GM10248 (cell line): ENCODE results near the gene FNDC10.

ENCODE experiments used
- CTCF ChIA-PET: fragments of 300-600 bp; sonication (Branson Sonifier 250); formaldehyde crosslinking; extraction: SDS; loops from one replicate; lab custom pipeline; 2021; ENCODE audit warnings: antibody characterized with exemption; lab: Yijun Ruan, JAX
- POLR2A ChIA-PET: fragments of 350-650 bp; sonication (Branson Sonifier 250); formaldehyde crosslinking; extraction: SDS; loops from one replicate; lab custom pipeline; 2020; ENCODE audit warnings: antibody characterized with exemption; lab: Yijun Ruan, JAX
- DNase-seq: peaks from one replicate; pipeline ENCODE4 v3.0.0; 2012; ENCODE audit errors: extremely low spot score
- TF ChIP-seq, protein P1 (sequence below): IDR thresholded peaks from 2 replicates; pipeline ENCODE4 v1.5.1; 2012; ENCODE audit warnings: mild to moderate bottlenecking, low read depth; ENCODE audit errors: extremely low read depth, missing control alignments, control extremely low read depth

Gene FNDC10

DNA sequence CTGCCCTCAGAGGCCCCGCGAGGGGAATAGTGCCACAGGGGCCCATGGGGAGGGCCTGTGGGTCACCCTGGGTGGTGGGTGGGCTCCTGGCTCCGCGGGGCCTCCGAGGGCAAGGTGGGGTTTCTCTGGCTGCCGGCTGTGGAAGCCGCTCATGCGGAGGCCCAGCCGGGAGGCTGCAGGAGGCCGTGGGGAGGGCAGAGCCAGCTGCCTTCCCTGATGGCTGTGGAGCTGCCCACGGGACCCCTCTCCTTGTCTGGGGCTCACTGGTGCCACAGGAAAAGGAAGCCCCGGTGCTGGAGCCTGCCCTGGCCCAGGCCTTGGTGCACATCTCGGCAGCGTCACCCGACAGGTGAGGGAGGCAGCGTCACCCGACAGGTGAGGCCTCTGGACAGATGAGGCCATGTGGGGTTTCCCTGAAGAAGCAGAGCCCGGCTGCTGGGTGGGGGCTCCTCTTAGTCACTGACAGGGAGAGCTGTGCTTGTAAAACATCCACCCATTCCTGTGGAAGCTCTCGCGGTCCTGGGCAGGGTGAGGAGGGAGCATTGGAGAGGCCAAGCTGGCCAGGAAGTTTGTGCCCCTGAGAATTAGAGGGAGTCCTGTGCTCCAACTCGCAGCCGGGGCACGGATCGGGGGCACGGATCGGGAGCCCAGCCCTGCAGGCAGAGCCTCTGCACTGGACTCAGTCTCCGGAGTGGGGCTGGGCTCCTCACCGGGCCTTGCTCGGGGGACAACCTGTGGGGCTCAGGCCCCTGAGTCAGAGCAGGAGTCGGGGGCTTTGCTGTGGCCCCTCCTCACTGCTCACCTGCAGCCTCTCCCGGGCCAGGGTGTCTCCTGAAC is 21.5 kb upstream of the FNDC10 start:
- TF ChIP-seq, protein P1, sequence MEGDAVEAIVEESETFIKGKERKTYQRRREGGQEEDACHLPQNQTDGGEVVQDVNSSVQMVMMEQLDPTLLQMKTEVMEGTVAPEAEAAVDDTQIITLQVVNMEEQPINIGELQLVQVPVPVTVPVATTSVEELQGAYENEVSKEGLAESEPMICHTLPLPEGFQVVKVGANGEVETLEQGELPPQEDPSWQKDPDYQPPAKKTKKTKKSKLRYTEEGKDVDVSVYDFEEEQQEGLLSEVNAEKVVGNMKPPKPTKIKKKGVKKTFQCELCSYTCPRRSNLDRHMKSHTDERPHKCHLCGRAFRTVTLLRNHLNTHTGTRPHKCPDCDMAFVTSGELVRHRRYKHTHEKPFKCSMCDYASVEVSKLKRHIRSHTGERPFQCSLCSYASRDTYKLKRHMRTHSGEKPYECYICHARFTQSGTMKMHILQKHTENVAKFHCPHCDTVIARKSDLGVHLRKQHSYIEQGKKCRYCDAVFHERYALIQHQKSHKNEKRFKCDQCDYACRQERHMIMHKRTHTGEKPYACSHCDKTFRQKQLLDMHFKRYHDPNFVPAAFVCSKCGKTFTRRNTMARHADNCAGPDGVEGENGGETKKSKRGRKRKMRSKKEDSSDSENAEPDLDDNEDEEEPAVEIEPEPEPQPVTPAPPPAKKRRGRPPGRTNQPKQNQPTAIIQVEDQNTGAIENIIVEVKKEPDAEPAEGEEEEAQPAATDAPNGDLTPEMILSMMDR, result no peak
- DNase-seq, result no peak
- ChIA-PET POLR2A (no interaction called here), CTCF (interaction anchor here (1.4 kb wide), 1 partner anchor 8 kb away, joined by 4 read pairs; no protein-coding TSS in a partner anchor)

DNA sequence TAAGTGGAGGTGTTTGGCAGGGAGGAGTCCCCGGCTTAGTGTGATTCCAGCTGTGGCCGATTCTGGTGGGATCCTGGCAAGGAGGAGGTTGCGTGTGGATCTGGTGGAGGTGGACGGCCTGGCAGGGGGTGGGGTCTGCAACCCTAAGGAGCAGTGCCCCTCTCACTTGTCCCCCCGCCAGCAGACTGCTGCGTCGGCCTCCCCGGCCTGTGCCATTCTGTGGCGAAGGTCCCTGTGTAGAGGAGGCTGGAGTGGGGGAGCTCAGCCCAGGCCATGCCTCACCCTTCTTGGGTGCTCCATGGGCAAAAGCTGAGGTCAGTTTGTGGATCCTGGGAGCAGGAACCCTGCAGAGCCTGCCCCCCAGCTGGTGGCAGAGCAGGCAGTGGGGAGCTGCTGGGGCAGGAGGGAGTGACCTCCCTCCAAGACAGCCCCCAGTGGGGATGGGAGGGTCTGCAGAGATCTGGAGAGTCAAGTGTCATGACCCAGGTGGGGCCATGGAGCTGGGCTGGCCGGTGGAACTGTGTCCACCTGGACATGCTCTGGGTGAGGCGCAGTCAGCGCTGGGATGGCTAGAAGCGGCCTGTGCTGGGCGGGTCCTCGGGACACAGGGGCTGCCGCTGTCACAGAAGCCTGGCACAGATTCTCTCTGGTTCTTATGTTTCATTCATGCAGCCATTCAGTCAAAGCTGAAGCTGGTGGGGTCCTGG is 20.7 kb upstream of the FNDC10 start:
- TF ChIP-seq, protein P1, result no peak
- ChIA-PET POLR2A (no interaction called here), CTCF (interaction anchor here (1.4 kb wide), 1 partner anchor 9 kb away, joined by 4 read pairs; no protein-coding TSS in a partner anchor)
- DNase-seq, result no peak

DNA sequence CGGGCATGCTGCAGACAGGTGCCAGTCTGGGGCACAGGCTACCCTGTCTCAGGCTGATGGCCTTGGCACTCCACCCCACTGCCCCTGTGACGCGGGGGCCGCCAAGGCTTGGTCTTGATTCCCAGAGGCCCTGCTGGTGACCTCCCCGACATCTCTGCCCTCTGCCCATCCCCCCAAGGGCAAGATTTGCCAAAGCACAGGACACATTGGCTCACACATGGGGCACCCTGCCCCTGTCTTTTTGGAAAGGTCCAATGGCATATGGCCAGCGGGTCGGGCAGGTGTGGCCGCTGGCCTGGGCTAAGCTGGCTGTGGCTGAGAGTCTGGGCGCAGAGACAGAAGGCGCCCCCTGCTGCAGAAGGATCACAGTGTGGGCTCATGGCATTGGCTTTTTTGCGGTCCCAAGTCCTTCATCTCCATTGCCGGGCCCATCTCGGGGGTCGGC is 20.0 kb upstream of the FNDC10 start:
- TF ChIP-seq, protein P1, result peak; percentile 25
- DNase-seq, result no peak
- ChIA-PET CTCF (interaction anchor here (0.9 to 1.4 kb wide), 2 partner anchors 9 to 59 kb away, joined by 3 to 4 read pairs; no protein-coding TSS in a partner anchor), POLR2A (no interaction called here)

DNA sequence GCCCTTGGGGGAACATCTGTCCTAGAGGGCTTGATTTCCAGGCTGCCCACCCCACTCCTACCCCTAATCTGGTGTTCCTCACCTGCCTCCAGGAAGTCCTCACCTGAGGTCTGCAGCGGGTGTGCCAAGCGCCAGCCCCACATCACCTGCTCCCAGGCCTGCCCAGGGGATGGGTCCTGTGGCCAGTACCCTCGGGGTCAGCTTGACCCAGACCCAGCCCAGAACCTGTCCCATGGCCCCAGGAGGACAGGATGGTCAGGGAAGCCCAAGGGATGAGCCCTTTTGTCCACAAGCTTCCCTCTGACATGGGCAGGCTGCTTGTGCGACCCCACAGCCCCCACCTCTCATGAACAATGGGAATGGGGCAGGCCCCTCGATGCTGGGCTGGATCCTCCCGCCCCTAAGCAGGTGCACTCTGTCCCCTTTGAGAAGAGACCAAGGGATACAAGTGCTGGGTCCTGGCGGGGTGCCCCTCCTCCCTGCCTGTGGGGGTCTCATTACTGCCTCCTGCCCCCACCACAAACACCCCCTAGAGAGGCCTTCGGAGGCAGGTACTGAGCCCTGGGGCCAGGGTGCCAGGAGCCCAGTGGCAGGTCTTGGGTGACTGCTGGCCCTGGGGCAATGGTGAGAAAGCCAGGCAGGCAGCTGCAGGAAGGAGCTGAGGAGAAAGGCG is 18.6 kb upstream of the FNDC10 start:
- POLR2A ChIA-PET, result no interaction called here
- TF ChIP-seq, protein P1, result no peak
- DNase-seq, result no peak
- CTCF ChIA-PET, result interaction anchor here (0.9 kb wide), 1 partner anchor 247 kb away, joined by 3 read pairs; no protein-coding TSS in a partner anchor

DNA sequence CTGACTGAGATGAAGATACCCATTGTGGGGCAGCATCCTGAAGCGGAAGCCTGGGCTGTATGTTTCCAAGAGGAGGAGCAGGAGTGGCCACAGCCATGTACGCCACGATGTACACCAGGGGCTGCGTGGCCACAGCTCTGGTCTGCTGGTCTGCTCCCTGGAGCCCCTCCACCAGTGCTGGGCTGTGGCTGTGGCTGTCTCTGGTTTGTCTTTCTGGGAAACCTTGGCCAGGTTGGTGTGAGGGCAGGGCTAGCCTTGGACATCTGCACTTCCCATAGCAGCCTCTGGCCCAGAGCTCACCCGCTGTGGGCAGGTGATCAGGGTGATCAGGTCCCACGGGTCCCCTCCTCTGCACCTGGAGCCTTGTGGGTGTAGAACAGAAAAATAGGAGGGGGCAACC is 18.0 kb upstream of the FNDC10 start:
- POLR2A ChIA-PET, result no interaction called here
- TF ChIP-seq, protein P1, result no peak
- CTCF ChIA-PET, result no interaction called here
- no peak for DNase-seq

DNA sequence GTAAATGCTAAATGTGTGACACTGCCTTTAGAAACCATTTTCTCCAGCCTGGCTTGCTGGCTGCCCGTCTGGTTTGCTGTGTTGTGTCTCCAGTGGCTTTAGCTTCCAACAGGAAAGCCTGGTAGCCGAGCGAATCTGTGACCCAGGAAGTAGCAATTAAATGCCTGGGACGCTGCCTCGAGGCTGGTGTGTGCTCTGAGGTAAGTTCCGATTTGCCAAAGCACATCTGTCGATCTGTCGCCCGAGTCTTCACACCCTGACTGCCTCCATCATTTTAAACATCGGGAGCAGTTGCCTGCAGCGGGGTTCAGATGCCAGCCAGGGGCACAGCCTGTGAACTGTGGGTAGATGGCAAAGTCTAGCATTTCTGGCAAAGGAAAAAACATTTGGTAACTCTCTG is 17.6 kb upstream of the FNDC10 start:
- TF ChIP-seq, protein P1, result no peak
- DNase-seq, result no peak
- ChIA-PET CTCF (no interaction called here), POLR2A (no interaction called here)
